GM21528 (cell line): ENCODE data around the gene BMP6.

Experiments
- ATAC-seq: cut with Tn5 transposase; IDR thresholded peaks from one replicate; pipeline ENCODE4 v1.9.1; 2021; ENCODE audit warnings: mild to moderate bottlenecking, moderate library complexity; ENCODE audit not compliant: unreplicated experiment, low FRiP score

The BMP6 gene

DNA sequence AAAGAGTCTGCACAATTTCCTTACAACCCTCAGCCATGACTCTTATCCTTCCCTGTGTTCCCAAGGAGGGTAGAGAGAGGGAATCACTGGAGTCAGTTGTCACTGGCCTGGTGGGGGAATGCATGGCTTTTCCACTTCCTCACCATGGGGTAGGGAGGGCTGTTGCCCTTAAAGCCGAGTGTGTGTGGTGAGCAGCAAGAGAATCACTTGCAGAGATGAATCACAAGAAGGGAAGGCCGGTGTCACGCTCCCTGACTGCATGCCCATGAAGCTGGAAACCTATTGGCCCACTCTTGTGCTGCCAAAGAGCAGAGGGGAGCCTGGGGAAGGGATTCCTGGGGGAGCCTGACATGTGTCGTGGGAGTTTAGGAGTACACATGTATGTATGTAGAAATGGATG lies 18.1 kb upstream of the BMP6 start:
- ATAC-seq: no peak

DNA sequence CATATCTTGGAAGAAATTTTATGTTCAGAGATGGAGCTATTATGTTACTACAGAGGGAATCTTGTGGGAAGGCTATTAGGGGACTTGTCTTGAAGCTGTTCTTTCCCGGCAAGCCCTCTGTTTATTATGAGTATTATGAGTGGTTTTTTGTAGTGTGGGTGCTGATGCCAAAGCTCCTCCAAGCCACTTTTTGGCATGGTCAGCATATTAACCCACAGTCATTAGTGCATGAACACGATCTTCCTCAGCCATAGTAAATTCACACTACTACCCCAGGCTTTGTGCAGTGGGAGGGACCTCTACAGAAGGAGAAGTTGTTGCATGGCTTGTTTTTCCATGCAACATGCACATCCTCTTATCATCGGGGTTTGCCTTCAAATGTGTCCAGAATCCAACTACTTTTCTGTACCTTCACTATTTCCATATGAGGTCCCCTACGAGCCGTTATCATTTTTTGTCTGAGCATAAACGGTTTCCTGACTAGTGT lies 6.5 kb upstream of the BMP6 start:
- ATAC-seq: no peak

DNA sequence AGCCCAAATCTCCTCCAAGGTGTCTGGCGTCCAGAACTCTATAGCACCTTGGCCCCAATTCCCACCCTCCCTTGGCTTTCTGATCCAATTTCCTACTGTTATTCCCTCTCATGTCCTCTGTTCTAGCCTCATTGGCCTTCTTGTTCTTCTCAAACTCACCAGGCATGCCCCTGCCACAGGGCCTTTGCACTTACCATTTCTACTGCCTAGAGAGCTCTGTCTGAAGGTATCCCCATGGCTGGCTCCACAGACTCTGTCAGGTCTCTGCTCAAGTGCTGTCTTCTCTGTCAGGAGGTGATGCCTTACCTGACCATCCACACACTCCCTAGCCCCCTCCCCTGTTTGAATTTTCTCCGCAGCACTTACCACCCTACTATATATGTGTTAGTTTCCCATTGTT lies 5.6 kb upstream of the BMP6 start:
- no peak for ATAC-seq

DNA sequence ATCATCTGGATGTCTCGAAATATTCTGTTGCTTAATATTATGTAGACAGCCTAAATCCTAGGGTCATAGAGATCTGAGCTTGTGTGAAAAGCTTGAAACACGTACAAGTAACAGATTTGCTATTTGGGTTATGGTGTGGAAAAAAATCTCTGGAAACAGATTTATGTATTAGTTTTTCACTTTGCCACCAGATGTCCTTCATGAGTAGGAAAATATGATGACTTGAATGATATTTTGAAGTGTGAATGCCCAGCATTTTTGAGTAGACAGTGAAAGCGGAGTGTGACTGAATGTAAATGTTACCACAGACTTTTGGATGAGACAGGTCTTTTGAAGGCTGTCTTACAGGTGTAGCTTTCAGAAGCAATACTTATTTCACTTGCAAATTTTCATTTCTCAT lies 4.2 kb upstream of the BMP6 start:
- ATAC-seq: no peak

DNA sequence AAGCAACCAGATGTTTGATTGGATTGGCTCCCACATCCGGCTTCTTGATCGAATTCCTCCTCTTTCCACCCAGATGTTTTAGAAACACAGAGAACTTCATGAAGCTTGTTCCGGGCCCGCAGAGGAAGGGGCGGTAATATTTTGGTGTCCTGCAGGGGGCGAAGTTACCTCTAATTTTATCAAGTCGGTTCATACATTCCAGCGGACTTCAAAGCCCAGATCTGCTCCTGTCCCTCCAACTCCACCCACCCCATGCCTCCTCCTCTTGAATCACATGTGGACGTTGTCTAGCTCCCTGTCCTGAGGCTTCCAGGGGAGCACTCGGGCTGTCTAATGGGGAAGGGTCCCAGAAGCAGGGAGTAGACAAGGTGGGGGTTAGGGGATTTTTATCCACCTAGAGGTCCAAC lies 2.9 kb upstream of the BMP6 start:
- ATAC-seq: no peak

DNA sequence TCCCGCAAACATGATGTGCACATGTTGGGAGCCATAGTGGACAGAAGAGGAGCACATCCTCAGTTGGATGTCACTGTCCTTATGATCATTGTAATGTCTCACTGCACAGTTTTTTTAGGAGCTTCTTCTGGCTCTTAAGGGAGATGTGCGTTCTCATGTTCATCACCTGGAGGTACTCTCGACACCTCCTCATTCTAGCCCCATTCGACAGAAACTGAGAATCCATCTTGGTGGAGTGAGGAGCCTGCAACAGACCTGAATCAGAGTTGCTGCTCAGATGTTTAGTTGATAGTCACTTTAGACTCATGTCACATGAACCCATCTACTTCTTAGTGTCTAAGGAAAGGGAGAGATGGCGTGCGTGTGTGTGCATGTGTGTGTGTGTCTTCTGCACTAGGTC lies 2.3 kb upstream of the BMP6 start:
- ATAC-seq: no peak

DNA sequence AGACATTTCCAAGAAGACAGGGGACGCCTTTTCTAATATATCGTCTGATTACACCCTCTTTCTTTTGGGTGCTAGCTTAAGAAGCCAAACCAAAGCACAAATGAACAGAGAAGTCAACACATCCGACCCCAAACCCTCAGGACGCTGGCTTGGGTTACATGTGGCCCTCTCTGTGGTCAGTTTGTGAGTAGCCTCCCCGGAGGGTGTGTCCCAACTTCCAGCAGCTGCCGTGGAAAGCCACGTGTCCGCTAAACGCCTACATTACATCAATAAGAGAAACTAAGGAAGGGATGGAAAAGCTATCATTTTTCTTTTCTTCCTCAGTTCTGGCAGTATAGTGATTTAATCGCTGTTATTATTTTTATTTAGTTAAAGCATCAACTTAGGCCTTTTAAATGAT lies 487 bp upstream of the BMP6 start:
- no peak for ATAC-seq

DNA sequence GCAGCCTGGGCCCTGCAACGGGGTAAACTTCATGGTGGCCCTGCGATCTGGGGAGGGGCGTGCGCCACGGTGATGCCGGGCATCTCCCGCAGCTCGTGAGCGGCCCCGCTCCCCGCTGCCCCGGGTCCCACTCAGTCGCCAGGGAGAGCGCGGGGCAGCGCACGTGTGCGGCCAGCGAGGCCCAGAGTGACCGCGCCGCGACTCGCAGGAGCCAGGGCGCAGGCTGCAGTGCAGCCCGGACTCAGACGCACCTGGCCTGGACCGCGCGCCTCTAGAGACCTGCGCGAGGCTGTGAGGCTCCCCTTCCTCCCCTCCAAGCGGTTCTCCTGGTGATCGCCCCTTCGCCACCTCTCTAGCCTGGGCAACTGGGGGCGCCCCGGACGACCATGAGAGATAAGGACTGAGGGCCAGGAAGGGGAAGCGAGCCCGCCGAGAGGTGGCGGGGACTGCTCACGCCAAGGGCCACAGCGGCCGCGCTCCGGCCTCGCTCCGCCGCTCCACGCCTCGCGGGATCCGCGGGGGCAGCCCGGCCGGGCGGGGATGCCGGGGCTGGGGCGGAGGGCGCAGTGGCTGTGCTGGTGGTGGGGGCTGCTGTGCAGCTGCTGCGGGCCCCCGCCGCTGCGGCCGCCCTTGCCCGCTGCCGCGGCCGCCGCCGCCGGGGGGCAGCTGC lies 652 bp downstream of the BMP6 start:
- peak; percentile 31 for ATAC-seq

DNA sequence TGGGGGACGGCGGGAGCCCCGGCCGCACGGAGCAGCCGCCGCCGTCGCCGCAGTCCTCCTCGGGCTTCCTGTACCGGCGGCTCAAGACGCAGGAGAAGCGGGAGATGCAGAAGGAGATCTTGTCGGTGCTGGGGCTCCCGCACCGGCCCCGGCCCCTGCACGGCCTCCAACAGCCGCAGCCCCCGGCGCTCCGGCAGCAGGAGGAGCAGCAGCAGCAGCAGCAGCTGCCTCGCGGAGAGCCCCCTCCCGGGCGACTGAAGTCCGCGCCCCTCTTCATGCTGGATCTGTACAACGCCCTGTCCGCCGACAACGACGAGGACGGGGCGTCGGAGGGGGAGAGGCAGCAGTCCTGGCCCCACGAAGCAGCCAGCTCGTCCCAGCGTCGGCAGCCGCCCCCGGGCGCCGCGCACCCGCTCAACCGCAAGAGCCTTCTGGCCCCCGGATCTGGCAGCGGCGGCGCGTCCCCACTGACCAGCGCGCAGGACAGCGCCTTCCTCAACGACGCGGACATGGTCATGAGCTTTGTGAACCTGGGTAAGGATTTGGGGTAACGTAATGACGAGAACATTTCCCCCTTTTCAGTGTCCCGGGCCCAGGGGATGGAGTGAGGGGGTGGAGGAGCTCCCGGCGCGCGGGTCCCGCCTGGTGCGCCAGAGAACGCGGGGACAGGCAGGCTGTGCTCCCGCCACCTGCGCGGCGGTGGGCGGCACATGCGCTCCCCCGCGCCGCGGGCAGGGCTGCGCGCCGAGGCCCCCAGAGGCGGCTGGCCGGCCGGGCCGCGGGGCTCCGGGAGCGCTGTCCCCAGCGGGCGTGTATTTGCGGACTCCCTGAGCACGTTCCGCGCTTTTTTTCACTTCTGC lies 1.4 kb downstream of the BMP6 start:
- ATAC-seq: no peak

DNA sequence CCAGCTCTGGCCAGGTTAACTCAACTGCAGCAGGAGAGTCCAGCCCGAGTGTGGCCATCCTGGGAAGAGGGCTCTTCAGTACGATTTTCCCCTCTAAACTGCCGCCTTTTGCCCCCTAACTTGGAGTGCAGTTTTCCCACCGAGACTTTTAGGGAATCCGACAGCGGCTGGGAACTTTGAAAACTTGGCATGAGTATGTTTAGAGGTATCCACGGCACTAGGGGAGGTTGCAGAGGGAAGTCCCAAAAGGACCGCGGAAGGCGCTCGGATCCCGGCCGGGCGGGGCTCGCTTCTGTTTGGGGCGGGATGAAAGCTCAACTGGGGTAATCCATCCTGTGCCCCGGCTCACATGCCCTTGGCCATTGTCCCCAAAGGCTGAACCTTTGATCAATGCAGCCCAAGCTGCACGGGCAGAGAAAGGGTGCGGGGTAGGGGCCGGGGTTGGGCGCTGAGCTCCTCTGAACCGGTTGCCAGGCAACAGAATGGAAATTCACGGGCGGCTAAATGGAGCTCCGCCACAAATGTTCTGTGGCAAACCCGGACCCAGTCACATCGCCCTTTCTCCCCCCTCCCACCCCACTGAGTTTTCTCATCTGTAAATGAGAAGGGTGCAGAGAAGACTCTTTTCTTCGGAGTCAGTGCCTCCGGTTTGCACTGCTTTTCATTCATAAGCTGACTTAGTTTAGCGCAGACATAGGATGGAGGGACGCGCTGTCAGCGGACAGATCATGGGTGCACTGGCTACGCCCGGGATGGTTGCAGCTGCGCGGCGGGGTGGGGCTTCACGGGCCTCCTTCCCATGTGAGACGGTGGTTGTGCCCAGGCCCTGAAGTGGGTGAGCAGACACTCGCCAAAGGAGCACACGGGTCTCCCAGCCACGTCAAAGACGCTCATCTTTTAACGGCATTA lies 2.3 kb downstream of the BMP6 start:
- no peak for ATAC-seq

DNA sequence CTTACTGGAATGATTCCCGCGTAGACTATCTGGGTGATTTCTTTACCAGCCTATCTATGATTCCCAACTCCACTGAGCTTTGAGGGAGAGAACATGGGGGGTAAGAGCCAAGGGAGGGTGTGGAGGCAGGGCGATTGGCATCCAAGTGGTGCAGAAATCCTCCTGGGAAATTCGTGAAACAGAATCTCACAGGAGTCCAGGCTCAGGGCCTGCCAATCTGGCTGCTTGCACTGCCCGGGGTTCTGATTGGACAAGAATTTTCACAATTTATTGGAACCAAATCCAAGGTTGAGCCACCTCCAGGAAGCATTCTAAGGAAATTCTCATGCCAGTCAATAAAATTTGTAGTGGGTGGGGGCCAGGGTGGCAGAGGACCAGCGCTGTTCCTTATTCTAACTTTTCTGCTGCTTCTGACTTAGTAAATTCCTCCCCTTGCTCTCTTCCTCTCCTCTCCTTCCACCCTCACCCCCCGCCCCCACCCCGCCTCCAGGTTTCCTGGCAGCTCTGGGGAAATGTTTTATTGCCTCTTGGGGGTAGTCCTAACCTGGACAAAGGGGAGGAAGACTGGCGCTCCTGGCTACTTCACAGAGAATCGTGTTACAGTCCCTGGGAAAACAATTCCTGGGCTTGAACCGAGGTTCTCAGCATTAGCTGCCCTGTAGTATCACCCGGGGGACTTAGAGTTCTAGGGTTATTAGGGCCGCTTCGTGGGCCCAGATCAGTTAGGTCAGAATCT lies 3.1 kb downstream of the BMP6 start:
- ATAC-seq: no peak

DNA sequence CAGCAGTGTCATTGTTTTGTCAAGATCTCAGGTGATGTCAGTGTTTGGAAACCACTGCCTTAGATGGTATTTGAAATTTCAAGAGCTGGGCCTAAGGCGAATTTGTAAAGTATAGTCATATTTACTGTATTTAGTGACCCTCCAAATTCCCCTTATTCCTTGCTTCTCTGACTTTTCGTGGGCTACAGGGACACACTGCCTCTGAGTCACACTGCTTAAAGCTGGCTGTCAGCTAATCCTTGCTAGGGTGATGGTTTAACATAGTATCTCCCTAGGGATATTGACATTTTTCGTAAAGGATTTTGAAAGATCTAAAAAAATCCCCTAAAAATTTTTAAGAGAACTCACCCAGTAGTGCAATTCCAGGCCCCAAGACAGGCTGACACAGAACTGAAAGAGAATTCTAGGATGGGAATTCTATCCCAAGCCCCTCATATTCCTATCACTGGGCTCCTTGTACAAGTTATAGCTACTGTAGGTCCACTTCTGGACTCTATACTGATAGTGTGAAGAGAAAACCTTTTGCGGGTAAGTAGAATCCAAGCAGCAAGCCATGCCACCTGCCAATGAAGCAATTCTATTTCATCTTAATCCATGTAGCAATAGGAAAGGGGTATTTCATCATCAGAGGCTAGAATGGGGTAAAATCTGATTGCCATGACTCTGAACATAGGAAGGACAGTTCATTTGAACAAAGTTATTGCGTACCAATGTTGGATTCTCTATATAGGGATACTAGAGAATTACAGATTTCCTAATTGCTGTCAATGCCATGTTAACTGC lies 4.3 kb downstream of the BMP6 start:
- ATAC-seq: no peak

DNA sequence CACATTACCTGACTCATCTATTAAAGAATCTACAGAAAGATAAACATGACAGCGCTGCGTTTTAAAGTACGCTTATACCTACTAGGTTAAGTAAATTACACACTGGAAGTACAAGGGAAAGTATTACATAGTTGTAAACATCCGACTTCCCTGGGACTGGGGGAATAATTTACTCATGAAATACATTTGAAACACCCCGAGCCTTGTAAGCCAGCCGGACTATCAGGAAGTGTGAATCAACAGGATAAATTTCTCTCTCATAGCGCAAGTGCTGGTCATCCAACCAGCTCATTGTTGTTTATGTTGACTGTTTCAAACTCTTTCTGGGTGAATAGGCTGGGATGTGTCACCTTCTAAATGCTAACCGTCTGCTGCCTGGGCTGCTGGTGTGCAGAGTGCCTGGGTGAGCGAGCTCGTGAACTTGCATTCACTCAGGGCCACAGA lies 4.9 kb downstream of the BMP6 start:
- ATAC-seq: no peak

DNA sequence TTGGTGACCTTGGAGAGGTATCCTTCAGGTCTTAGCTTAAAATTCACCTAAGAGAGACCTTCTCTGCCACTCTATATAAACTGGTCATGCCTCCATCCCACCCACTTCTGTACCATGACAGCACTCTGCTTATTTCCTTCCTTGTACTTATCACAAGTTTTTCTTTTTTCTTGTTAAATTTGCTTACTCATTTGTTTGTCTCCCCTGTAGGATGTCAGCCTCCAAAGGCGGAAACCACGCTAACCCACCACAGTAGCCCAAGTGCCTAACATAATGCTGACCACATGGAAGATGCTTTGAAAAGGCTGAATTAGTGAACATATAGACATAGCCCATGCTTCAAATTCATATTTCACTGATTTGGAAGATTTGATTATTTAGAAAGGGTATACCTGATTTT lies 5.4 kb downstream of the BMP6 start:
- ATAC-seq: no peak

DNA sequence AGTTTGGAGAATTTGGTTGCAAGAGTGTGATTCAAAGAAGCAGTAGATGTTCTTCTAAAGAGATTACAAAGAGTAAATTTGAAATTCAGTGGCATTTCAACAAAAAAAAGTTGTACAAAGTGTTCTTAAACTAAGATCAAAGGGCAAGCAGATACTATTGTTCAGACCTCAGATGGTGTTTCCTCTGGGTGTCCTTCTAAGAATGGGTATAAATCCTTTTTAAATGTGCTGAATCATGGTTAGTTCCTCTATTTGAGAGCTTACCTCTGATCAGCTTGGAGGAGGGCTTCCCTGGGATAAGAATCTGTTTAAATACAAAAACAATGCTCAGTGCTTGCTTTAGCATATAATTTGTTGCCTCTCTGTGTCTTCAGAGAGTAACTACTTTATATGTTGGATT lies 6.3 kb downstream of the BMP6 start:
- no peak for ATAC-seq

DNA sequence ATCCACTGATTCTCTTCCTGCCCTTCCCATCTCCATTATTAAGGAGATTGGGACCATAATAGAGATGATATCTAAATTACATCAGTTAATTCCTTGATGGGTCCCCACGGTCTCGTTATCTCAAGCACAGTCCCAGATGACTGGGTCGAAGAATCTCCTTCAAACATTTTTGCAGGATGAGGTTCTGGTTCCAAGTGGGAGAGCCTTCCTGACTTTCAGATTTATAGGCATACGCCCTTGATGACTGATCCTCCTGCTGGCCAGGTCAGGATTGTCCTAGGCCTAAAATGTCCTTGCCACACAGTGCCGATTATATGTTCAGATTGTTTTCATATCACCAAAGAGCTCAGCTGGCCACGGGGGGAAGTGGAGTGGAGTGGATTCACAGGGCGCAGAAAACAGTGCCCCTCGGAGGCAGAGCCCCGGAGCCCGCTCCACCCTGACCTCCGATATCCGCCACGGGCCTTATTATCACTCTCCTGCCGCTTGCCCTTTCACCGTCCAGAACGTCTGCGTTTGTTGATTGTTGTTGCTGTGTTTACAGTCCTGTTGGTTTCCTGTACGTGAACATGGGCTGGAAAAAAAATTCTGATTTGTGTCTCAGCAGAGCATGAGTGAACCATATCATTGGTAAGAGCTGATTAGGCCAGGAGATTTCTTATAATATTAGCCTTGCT lies 8.9 kb downstream of the BMP6 start:
- no peak for ATAC-seq

DNA sequence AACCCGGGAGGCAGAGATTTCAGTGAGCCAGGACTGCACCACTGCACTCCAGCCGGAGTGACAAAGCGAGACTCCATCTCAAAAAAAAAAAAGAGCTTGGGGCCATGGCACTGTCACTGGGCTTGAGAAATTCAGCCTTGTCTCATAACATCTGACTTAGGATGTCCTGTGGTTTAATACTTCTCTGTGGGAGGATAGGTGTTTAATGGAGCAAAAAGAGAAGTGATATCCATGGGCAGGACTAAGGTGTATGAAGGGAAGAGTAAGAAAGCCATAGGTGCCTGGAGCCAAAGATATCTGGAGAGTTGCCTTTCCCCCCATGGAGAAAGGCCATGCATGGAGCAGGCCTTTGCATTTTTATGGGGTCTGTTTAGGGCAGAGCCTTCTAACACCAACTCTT lies 11.2 kb downstream of the BMP6 start:
- no peak for ATAC-seq

DNA sequence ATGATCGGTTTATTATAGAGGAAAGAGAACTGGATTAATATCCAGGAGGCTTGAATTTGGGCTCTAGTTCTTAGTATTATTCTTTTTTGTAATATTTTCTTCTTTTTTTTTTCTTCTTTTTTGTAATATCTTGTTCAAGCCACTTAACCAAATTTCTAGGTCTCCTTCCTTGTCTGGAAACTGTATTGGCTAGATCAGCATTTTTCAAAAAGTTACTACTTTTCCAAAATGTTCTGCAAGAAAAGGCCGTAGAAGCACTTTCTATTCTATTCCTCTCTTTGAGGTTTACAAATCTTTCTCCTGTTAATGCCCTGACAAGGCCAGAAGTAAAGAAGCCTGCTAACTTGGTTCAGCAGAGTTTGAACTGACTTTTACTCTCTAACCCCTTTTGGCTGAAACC lies 12.0 kb downstream of the BMP6 start:
- no peak for ATAC-seq

DNA sequence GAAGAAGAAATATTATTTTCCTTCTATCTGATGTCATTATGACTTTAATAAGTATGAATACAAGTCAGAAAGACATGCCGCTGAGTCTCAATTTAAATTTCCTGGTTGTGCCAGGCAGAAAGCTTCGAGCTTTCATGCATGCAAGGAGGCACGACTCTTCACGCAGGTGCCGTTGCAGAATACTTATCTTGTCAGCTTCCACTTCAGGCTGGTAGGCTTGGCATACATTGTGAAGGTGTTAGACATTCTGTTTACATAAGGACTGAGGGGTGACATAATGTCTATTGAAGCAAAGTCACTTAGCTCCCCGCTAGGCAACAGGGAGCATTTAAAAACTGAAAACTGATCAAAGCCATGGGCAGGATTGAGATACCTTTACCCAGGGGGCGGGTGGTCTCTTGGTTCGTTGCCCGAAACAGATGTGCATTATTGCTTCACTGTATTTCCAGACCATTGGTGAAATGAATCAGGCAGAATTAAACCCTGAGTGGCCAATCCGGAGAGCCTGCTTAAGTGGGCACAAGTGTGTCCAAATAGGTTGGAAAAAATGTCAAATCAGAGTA lies 16.4 kb downstream of the BMP6 start:
- no peak for ATAC-seq
